ENCODE results near the gene ZBTB8A. TPM values are rescaled to one million over a fixed set of nuclear protein-coding genes. Genes with fewer than 3 reads are reported as not detected.

The ZBTB8A gene
- total and polyA plus RNA-seq, 10 of the 15 experiments (the other 5 are each of a cell fraction or from before 2014, with no cell fraction given), result 0.48 to 4.7 (median 2.4) TPM

GRCh38 chr1:32651461-32652073, 112.3 kb downstream of the ZBTB8A start (continued):
- TF ChIP-seq NRF1 (conservative IDR thresholded peaks at IDR 0.05; ENCODE audit: low read depth, low read length), result no peak
- no peak for TF ChIP-seq POLR2AphosphoS5 (IDR thresholded peaks at IDR 0.05; ENCODE audit: low read length)
- peak; percentile 31 to 39; a peak in 1 of 4 replicates for TF ChIP-seq IKZF2 (IDR thresholded peaks at IDR 0.05)

- peaks cover 88% of the 10 kb centered on the region for H3K79me2 ChIP-seq (ENCODE audit: control insufficient read depth, insufficient read depth, low read length)
- 60% methylated on average over 16 of the region's 16 CpGs for WGBS (ENCODE audit: insufficient coverage, insufficient replicate concordance, low lambda C conversion rate, missing lambda C conversion rate)
- H2AFZ ChIP-seq (ENCODE audit: control insufficient read depth, low read depth, low read length), result no peak overlapping the region
- BruUV-seq (replicated peaks), result no TSS peak
- peaks cover 0 to 13% of the 10 kb centered on the region in 2 experiments; a peak in 2 of 4 replicates for H3K36me3 ChIP-seq (ENCODE audit: control insufficient read depth in 2 of 2, insufficient read depth in 2 of 2, low read length in 1 of 2)
- FAIRE-seq (no peak), ATAC-seq (no peak), DNase-seq (ENCODE audit: low read depth, low spot score) (no peak)
- H4K20me1 ChIP-seq (ENCODE audit: control insufficient read depth, insufficient read depth), result no peaks in the 10 kb centered on the region
- H3K9me3 ChIP-seq (replicated peaks; ENCODE audit: control insufficient read depth, insufficient read depth, low read length), result no peaks in the 10 kb centered on the region
- peak overlapping the region; percentile 100 for H3K9ac ChIP-seq (ENCODE audit: control insufficient read depth, insufficient read depth, low read length)
- TF ChIP-seq CEBPZ (IDR thresholded peaks at IDR 0.05; ENCODE audit: low read depth, low read length), result no peak
- no peak for TF ChIP-seq SRF (IDR thresholded peaks at IDR 0.05; ENCODE audit: low read depth in 2 of 2, low read length in 2 of 2)
- TF ChIP-seq RELA (IDR thresholded peaks at IDR 0.05; ENCODE audit: borderline replicate concordance, partially characterized antibody), result no peak
- peak; percentile 68 for TF ChIP-seq MLLT1 (IDR thresholded peaks at IDR 0.05)
- ChIA-PET RAD21 (ENCODE audit: unreplicated experiment) (interaction anchor here (1.0 kb wide), 1 partner anchor 132 kb away, joined by 3 read pairs; no protein-coding TSS in a partner anchor), CTCF (interaction anchor here (1.2 to 1.5 kb wide), 2 partner anchors 33 to 132 kb away, joined by 3 to 4 read pairs; no protein-coding TSS in a partner anchor), SMC1A (ENCODE audit: uncharacterized antibody, unreplicated experiment) (interaction anchor here (0.9 to 1.4 kb wide), 6 partner anchors 11 to 35 kb away, joined by 3 to 5 read pairs (median 3); no protein-coding TSS in a partner anchor), POLR2A (interaction anchor here (1.0 to 1.1 kb wide), 2 partner anchors 23 to 224 kb away, joined by 3 read pairs; no protein-coding TSS in a partner anchor)
- peaks cover 3% of the 10 kb centered on the region; the same call in 1 of the 2 replicates for H3K4me1 ChIP-seq (ENCODE audit: control insufficient read depth, insufficient read depth, low read length)
- peak overlapping the region; percentile 64 for H3K4me2 ChIP-seq (ENCODE audit: control insufficient read depth, insufficient read depth)
- no peaks in the 10 kb centered on the region for H3K27me3 ChIP-seq (replicated peaks in 1 of 2; ENCODE audit: control insufficient read depth in 2 of 2, insufficient read depth in 2 of 2, low read length in 1 of 2)
- in situ Hi-C loops (cut with MboI), result no loop called here
- peak overlapping the region; percentile 76 for H3K4me3 ChIP-seq
- intact Hi-C loops (cut with micrococcal nuclease; ENCODE audit: unreplicated experiment), result loop anchor here (5.0 kb wide), 1 partner anchor 130 kb away; no protein-coding TSS in a partner anchor
- H3K27ac ChIP-seq (ENCODE audit: control insufficient read depth, insufficient read depth), result peak overlapping the region; percentile 100
Observed at GRCh38 chr1:32652244-32652962, 113.2 kb downstream of the ZBTB8A start.
